Mesodermal cell (in vitro differentiated cells): Measurements from ENCODE around the gene NGB.

Experiments
- H3K27ac ChIP-seq: 2 replicates; pipeline ENCODE4 v1.7.0; 2013; ENCODE audit warnings: mild to moderate bottlenecking, low read depth, low read length, moderate library complexity; ENCODE audit not compliant: severe bottlenecking
- H3K36me3 ChIP-seq: 2 replicates; pipeline ENCODE4 v1.7.1; 2013; ENCODE audit warnings: mild to moderate bottlenecking, low read length, moderate library complexity; ENCODE audit not compliant: control insufficient read depth, insufficient read depth
- H3K4me1 ChIP-seq: one replicate; pipeline ENCODE4 v1.7.1; 2013; ENCODE audit warnings: mild to moderate bottlenecking, low read length; ENCODE audit not compliant: insufficient read depth, control insufficient read depth, poor library complexity, severe bottlenecking
- H3K4me3 ChIP-seq: 2 replicates; pipeline ENCODE4 v1.7.0; 2013; ENCODE audit warnings: low read length, control low read depth, mild to moderate bottlenecking; ENCODE audit not compliant: insufficient read depth, poor library complexity, severe bottlenecking; ENCODE audit errors: extremely low read depth
- H3K9me3 ChIP-seq: 2 replicates; pipeline ENCODE4 v1.7.1; 2013; ENCODE audit warnings: mild to moderate bottlenecking, low read length, moderate library complexity; ENCODE audit not compliant: control insufficient read depth
- WGBS, 2 experiments: methylation state at CpG; one replicate each; pipeline ENCODE4 v1.1.5; 2013; ENCODE audit warnings: missing lambda C conversion rate in 2 of 2; ENCODE audit not compliant: insufficient coverage in 2 of 2; 5-methylcytosine and 5-hydroxymethylcytosine counted together

The NGB gene

DNA sequence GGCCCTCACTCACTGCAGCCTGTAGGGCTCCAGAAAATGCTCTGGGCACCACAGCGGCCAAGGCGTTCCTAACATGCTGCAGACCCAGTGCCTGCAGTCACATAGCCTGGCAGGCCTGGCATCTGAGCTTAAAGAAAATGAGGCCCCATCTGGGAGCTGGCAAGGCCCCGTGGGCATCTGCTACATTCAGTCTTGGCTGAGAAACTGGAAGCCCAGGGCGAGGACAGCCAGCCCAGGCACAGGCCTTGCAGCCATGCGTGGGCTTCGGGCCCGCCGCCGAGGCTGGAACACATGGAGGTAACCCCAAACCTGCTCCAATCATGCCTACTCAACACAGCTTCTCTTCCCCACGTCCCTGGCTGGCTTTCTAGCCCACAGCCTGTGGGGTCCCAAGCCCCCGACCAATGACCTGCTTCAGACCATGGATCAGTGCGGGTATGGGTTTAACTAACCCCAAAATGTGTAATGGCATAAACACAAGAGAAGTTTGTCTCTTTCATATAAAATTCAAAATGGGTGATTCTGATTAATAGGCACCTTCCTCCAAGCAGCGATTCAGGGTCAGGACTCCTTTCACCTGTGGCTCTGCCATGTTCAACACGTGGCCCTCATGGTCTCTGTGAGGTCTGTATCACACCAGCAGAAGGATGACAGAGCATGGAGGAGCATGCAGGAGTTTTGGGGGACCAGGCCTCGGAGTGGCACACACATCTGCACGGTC, 6.4 kb downstream of the NGB start:
- Histone ChIP-seq H3K27ac (no peak overlapping the region), H3K4me1 (no peaks in the 10 kb centered on the region), H3K4me3 (no peak overlapping the region), H3K9me3 (no peaks in the 10 kb centered on the region), H3K36me3 (no peaks in the 10 kb centered on the region)
- WGBS, 2 experiments, result 92 to 93% methylated on average over 12 to 16 of the region's 16 CpGs

DNA sequence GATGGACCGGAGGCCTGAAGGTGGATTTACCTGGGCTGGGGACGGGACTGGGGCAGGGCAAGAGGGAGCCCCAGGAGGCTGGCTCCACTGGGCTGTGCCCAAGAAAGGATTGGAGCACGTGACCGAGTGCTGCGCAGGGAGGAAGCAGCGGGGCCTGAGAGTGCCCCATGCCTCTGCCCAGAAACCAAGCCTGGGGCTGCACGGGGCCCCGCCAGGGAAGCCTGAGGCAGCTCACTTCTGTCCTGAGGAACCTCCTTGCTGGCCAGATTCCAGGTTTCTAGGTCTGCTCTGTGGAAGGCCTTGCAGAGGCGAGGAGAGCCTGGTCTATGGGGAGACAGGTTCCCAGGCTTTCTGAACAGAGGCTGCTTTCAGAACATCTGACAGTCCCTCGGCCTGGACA, 10.4 kb downstream of the NGB start:
- Histone ChIP-seq H3K4me3 (no peak overlapping the region), H3K4me1 (no peaks in the 10 kb centered on the region), H3K27ac (no peak overlapping the region), H3K9me3 (no peaks in the 10 kb centered on the region), H3K36me3 (no peaks in the 10 kb centered on the region)
- WGBS, 2 experiments, result 90 to 92% methylated on average over 8 to 10 of the region's 10 CpGs

DNA sequence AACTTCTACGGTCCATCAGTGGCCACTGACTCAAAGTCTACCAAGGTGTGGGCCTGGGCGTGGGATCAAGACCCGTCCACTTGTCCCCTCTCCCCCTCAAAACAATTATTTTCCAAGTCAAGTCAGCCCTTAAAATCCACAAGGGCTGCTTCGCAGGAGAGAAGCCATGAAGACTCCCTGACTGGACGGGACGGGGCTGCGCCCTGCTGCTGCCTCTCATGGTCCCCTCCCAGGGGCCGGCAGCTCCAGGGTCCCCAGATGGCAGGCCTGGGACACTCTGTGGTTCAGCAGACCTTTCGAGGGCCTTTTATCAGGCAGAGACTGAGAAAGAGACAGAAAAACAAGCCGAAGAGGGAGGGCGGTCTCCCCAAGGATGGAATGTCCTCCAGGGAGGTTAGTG, 10.8 kb downstream of the NGB start:
- 94 to 97% methylated on average over 10 to 11 of the region's 11 CpGs for WGBS, 2 experiments
- Histone ChIP-seq H3K27ac (no peak overlapping the region), H3K9me3 (no peaks in the 10 kb centered on the region), H3K4me1 (no peaks in the 10 kb centered on the region), H3K4me3 (no peak overlapping the region), H3K36me3 (no peaks in the 10 kb centered on the region)

DNA sequence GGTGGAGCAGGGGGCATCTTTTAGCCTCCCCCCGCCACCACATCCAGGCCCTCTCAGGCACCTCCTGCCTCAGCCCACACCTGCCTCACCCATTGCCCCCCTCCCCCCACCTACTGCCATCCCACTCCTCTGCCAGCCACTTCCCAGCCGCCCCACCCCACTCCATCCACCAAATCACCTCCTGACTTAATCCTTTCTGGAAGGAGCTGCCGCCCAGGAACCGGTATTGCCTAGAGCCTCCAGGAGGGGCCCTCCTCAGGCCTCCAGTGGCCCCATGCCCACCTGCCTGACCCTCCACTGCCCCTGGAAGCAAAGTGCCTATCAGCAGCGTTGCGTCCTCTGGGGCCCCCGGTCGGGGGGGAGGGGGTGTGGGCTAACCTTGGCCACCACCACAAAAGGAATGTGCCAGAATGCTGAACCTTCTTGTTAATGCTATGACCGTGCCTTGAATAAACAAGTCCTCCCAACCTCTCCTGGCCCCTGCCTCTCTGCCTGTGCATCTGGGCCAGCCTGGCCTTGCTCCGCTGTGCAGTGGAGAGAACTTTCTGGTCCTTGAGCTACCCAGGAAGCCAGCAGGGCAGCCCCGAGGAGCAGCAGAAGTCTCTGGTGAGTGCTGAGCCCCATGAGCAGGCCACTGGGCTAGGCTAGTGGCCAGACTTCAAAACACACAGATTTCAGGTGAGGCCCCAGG, 11.8 kb downstream of the NGB start:
- Histone ChIP-seq H3K4me3 (no peak overlapping the region), H3K27ac (no peak overlapping the region), H3K4me1 (no peaks in the 10 kb centered on the region), H3K36me3 (no peaks in the 10 kb centered on the region), H3K9me3 (no peaks in the 10 kb centered on the region)
- whole genome bisulfite sequencing, 2 experiments, result 75 to 83% methylated on average over 8 to 9 of the region's 11 CpGs

DNA sequence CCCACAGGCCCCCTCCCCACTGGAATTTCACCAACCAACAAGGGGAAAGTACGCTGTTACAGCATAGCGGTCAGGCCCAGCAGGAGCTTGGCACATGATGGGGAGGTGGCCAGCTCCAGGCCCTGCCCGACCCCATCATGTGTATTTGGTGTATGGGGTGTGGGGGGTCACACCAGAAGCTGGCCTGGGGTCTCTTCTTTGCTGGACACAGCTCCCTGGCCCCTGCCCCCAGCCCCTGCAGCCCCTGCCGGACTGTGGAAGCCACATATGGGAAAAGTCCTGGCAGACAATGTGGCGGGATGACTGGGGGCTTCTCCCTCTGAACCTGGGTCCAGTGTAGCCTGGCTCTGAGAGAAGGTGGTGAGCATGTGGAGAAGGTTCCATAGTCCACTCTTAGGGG, 12.4 kb downstream of the NGB start:
- Histone ChIP-seq H3K9me3 (no peaks in the 10 kb centered on the region), H3K4me3 (no peak overlapping the region), H3K4me1 (no peaks in the 10 kb centered on the region), H3K27ac (no peak overlapping the region), H3K36me3 (no peaks in the 10 kb centered on the region)
- 97 to 100% methylated on average over 1 to 3 of the region's 5 CpGs for WGBS, 2 experiments

DNA sequence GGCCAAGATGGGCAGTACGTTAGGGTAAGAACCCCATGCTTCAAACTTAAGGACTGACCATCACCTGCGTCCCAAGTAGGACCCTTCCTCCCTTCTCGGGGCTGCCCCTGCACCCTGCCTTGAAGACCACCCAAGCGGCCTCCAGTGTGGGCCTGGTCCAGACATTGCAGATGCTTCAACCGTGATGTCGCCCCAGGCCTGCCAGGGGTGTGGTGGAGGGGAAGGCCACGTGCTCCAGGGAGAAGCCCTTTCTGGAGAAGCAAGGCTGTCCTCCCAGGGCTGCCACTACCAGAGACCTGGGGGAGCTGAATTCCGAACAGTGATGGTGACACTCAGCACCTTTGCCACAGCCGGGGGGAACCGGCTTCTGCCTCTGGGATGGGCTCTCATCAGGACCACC, 13.3 kb downstream of the NGB start:
- no peak overlapping the region for H3K4me3 ChIP-seq
- H3K36me3 ChIP-seq, result no peaks in the 10 kb centered on the region
- 93 to 97% methylated on average over 5 to 9 of the region's 10 CpGs for WGBS, 2 experiments
- H3K27ac ChIP-seq, result no peak overlapping the region
- no peaks in the 10 kb centered on the region for H3K4me1 ChIP-seq
- H3K9me3 ChIP-seq, result no peaks in the 10 kb centered on the region

DNA sequence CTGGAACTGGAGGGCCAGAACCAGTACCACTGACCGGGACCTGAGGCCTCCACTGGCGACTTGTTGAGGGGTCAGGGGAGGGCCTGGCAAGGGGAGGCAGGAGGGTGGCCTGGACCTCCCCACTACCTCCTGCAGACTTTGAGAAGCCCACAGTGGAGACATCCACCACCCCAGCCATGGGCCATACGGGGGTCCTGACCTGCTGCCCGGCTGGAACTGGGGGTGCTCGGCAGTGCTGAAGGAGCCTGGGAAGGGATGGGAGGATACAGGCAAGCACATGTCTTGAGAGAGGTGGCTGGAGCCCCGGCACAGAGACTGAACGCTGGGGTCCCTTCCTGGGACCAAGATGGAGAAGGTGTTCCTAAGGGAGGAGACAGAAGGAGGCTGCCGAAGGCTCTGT, 14.3 kb downstream of the NGB start:
- Histone ChIP-seq H3K27ac (no peak overlapping the region), H3K9me3 (no peaks in the 10 kb centered on the region), H3K36me3 (no peaks in the 10 kb centered on the region), H3K4me1 (no peaks in the 10 kb centered on the region), H3K4me3 (no peak overlapping the region)
- WGBS, 2 experiments, result 92 to 100% methylated on average over 4 to 7 of the region's 8 CpGs

DNA sequence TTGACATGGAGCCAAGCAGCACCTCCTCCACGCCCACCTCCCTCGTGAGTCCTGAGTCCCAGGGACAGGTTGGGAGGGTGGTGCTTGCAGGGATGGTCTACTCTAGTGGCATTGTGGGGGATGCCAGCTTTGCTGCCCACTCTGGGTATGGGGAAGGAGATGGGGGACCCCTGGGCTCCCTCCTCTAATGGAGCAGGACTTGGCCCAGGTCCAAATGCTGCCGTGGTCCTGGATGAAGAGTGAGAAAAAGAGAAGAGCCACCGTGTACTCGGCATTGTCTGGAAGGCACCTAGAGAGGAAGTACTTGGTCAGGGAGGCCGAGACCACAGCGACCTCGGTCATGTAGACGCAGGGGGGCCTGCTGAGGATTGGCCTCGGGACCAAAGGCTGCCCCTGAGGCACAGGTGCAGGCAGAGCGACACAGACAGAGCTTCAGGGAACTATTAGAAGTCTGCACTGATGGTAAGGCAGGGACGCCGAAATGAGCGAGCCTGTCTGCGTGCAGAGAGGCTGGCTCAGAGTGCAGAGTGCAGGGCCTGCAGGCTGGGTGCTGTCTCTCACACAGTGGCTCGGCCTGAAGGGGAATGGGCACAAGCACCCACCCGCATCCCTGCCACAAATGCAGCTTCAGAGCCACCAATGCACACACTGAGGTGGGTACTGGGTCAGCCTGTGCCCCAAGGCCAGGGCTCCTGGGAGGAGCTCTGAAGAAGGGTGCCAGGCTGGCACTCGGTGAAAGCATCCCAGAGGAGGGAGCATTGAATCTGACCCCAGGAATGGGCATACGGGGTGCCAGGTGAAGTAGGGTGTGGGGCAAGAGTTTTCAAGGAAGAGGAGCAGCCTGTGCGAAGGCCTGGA, 17.4 kb downstream of the NGB start:
- Histone ChIP-seq H3K36me3 (no peaks in the 10 kb centered on the region), H3K27ac (no peak overlapping the region), H3K4me3 (no peak overlapping the region), H3K9me3 (no peaks in the 10 kb centered on the region), H3K4me1 (no peaks in the 10 kb centered on the region)
- 88 to 89% methylated on average over 19 to 20 of the region's 20 CpGs for WGBS, 2 experiments

DNA sequence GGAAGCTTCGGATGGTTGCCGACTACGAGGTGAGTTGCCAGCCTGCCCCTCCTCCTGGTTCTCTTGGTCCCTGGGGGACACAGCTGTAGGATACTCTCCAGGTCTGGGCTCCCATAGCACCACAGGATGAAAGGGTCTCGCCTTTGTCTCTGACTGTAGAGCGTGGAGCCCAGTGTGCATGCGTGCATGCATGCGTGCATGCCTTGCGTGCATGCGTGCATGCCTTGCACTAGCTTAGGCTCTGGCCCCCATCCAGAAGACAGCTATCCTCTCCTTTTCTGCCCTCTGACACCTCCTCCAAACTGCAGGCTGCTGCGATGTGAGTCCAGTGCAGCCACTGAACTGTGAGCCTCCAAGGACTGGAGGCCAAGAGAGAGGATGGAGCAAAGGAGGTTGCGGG, 19.1 kb downstream of the NGB start:
- H3K36me3 ChIP-seq, result no peaks in the 10 kb centered on the region
- H3K4me1 ChIP-seq, result no peaks in the 10 kb centered on the region
- H3K9me3 ChIP-seq, result no peaks in the 10 kb centered on the region
- WGBS, 2 experiments, result 94 to 96% methylated on average over 9 of the region's 11 CpGs
- H3K27ac ChIP-seq, result no peak overlapping the region
- no peak overlapping the region for H3K4me3 ChIP-seq

DNA sequence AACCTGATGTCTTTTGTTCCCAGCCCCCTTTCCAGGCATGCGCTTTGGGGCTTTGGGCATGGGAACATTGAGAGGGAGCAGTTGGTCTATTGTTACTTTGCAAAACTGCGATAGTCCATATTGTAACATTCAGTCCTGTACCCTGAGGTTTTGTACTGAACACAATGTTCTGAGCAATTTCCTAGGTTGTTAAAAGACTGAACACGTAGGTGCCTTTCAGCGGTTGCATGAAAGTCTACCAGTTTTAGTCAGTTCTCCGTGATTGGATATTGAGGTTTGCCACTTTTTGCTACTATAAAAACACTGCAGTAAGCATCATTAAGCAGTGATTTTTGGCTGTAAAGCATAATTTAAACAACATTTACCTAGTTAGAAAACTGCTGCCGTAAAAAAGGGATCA, 20.1 kb downstream of the NGB start:
- no peaks in the 10 kb centered on the region for H3K4me1 ChIP-seq
- no peaks in the 10 kb centered on the region for H3K9me3 ChIP-seq
- H3K36me3 ChIP-seq, result no peaks in the 10 kb centered on the region
- no peak overlapping the region for H3K4me3 ChIP-seq
- no peak overlapping the region for H3K27ac ChIP-seq
- 83 to 91% methylated on average over 1 to 5 of the region's 6 CpGs for WGBS, 2 experiments
